ENCODE results near the gene CHD6. TPM values are rescaled to one million over a fixed set of nuclear protein-coding genes. Genes with fewer than 3 reads are reported as not detected.

Gene CHD6
- total and polyA plus RNA-seq, 5 donors from 2014 or later = 33.4 to 87.4 (median 39.7) TPM

DNA sequence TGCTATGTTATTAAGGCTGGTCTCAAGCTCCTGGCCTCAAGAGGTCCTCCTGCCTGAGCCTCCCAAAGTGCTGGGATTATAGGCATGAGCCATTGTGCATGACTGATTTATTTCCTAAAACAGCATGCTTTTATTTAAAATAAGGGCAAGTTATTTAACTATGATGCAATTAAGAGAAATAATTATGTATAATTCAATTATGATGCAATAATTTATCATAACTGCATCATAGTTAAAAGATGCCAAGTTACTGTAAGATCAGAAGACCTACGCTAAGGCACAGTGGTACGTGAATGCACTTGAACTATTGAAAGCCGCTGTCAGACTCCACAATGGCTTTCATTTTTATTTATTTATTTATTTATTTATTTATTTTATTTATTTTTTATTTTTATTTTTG is 227.3 kb downstream of the CHD6 start:
- Histone ChIP-seq H3K27me3 (ENCODE audit: control insufficient read depth, insufficient read depth, low read length) (no peaks in the 10 kb centered on the region), H3K36me3 (ENCODE audit: control insufficient read depth, insufficient read depth, low read length) (no peaks in the 10 kb centered on the region), H3K4me3 (ENCODE audit: low read depth, low read length) (no peak overlapping the region), H3K27ac (ENCODE audit: insufficient read depth, low read length, poor library complexity, severe bottlenecking) (no peak overlapping the region), H3K9me3 (ENCODE audit: control insufficient read depth in 2 of 2, low read length in 2 of 2) (no peaks in the 10 kb centered on the region), H3K4me1 (ENCODE audit: control insufficient read depth, insufficient read depth, low read length, poor library complexity, severe bottlenecking) (no peaks in the 10 kb centered on the region)
- H3K27ac Mint-ChIP-seq = no peak overlapping the region
- no peaks in the 10 kb centered on the region for H3K4me1 Mint-ChIP-seq
- peaks cover 0 to 1% (median 0%) of the 10 kb centered on the region in 7 donors for H3K9me3 Mint-ChIP-seq
- ATAC-seq (ENCODE audit: low read depth in 2 of 2) (no peak), DNase-seq (no peak)
- H3K36me3 Mint-ChIP-seq = no peaks in the 10 kb centered on the region
- no peak overlapping the region for H3K4me3 Mint-ChIP-seq
- no peaks in the 10 kb centered on the region for H3K27me3 Mint-ChIP-seq

DNA sequence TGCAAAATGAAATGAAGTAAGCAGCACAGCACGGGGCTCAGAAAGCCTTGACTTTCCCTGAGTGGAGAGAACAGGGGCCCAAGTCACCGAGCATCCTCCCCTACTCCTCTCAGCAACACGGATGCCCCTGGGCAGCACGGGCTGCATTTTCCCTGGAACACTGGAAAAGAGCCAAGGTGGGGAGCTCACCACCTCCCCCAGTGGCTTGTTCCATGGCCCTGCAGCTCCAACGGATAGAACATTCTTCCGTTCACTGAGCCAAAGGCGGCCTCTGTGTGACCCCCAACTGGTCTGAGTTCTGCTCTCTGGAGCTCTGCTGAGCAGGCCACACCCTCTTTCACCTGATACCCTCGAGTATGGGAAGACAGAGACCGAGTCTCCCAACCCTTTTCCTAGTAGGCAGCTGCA is 230.7 kb downstream of the CHD6 start:
- no peaks in the 10 kb centered on the region for H3K4me1 Mint-ChIP-seq
- no peak overlapping the region for H3K27ac ChIP-seq (ENCODE audit: insufficient read depth, low read length, poor library complexity, severe bottlenecking)
- H3K9me3 Mint-ChIP-seq = peaks cover 0 to 3% (median 2%) of the 10 kb centered on the region in 7 donors
- no peaks in the 10 kb centered on the region for H3K36me3 ChIP-seq (ENCODE audit: control insufficient read depth, insufficient read depth, low read length)
- no peaks in the 10 kb centered on the region for H3K27me3 ChIP-seq (ENCODE audit: control insufficient read depth, insufficient read depth, low read length)
- no peaks in the 10 kb centered on the region for H3K4me1 ChIP-seq (ENCODE audit: control insufficient read depth, insufficient read depth, low read length, poor library complexity, severe bottlenecking)
- ATAC-seq (ENCODE audit: low read depth in 2 of 2) = no peak
- peaks cover 12% of the 10 kb centered on the region for H3K27me3 Mint-ChIP-seq
- H3K9me3 ChIP-seq (ENCODE audit: control insufficient read depth in 2 of 2, low read length in 2 of 2) = no peaks in the 10 kb centered on the region
- H3K4me3 ChIP-seq (ENCODE audit: low read depth, low read length) = no peak overlapping the region
- H3K36me3 Mint-ChIP-seq = no peaks in the 10 kb centered on the region
- H3K27ac Mint-ChIP-seq = no peak overlapping the region
- H3K4me3 Mint-ChIP-seq = no peak overlapping the region
- no peak for DNase-seq

DNA sequence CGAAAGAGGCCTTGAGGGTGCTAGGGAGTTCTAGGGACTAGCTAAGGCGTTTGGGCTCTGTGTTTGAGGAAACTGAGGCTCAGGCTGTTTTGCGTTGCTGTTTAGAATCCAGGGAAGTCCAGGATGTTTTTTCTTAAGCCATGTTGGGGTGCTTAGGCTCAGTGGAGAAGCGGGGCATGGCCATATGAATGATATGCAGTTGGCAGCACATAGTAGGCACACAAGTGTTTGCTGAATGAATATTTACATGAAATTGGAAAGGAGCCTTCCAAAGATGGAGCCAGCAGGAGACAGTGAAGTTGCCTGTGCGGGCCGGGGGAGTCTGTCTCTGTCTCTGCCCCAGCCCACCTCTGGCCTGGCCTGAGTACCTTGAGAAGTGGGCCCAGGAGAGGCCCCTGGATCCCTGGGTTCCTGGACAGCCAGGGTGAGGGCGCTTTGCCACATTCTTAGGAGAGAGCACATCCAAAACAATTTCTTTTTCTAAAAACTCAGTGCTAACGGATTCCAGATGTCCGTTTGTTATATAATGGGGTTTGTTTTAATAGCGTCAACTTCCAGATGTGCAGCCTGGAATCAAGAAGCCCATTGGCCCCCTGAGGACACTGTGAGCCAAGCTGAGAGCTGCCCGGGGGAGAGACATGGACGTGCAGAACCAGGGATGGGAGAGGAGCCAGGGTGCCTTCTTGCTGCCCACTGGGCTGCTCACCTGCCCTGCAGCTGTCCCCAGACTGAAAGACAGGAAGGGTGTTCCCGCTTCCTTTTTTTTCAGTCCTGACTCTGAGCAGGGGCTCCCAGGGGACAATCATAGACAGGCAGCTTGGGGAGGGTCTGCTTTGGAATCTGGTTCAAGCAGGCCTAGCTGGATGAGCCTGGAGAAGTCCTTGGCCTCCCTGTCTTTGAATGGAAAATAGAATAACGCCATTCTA is 231.4 kb downstream of the CHD6 start:
- H3K27me3 Mint-ChIP-seq = peaks cover 18% of the 10 kb centered on the region
- no peak overlapping the region for H3K27ac ChIP-seq (ENCODE audit: insufficient read depth, low read length, poor library complexity, severe bottlenecking)

DNA sequence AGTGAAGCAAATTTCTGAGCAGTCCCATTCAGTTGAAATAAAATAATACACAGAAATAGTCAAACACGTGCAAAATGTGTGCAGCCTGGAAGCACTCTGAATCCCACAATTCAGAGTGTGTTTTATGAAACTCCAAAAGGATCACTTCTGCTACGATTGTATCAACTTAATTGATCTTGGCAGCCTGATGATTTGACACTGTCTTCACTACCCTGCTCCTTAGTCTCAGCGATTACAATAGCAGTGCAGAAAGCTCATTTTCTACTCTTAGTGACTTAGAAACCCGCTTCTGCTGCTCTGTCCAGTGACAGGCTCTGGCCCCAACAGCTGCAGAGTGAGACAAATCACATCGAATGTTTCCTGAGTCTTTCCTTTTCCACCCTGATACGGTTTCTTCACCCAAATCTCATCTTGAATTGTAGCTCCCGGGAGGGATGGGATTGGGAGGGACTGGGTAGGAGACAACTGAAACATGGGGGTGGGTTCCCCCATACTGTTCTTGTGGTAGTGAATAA is 235.3 kb downstream of the CHD6 start:
- H3K27me3 ChIP-seq (ENCODE audit: control insufficient read depth, insufficient read depth, low read length) = no peaks in the 10 kb centered on the region
- H3K36me3 ChIP-seq (ENCODE audit: control insufficient read depth, insufficient read depth, low read length) = no peaks in the 10 kb centered on the region
- no peak overlapping the region for H3K4me3 ChIP-seq (ENCODE audit: low read depth, low read length)
- ATAC-seq (ENCODE audit: low read depth in 2 of 2) (no peak), DNase-seq (no peak)
- H3K27ac Mint-ChIP-seq = no peak overlapping the region
- no peaks in the 10 kb centered on the region for H3K4me1 Mint-ChIP-seq
- H3K27me3 Mint-ChIP-seq = peaks cover 39% of the 10 kb centered on the region
- no peaks in the 10 kb centered on the region for H3K9me3 ChIP-seq (ENCODE audit: control insufficient read depth in 2 of 2, low read length in 2 of 2)
- no peaks in the 10 kb centered on the region for H3K36me3 Mint-ChIP-seq
- H3K27ac ChIP-seq (ENCODE audit: insufficient read depth, low read length, poor library complexity, severe bottlenecking) = no peak overlapping the region
- H3K4me1 ChIP-seq (ENCODE audit: control insufficient read depth, insufficient read depth, low read length, poor library complexity, severe bottlenecking) = no peaks in the 10 kb centered on the region
- no peak overlapping the region for H3K4me3 Mint-ChIP-seq
- peaks cover 0 to 3% (median 2%) of the 10 kb centered on the region in 7 donors for H3K9me3 Mint-ChIP-seq

More for the DNA sequence above, 231.4 kb downstream of the CHD6 start:
- no peak for DNase-seq
- Mint-ChIP-seq H3K27ac (no peak overlapping the region), H3K9me3 (peaks cover 0 to 3% (median 2%) of the 10 kb centered on the region in 7 donors), H3K36me3 (no peaks in the 10 kb centered on the region), H3K4me1 (no peaks in the 10 kb centered on the region), H3K4me3 (no peak overlapping the region)
- Histone ChIP-seq H3K36me3 (ENCODE audit: control insufficient read depth, insufficient read depth, low read length) (no peaks in the 10 kb centered on the region), H3K27me3 (ENCODE audit: control insufficient read depth, insufficient read depth, low read length) (no peaks in the 10 kb centered on the region), H3K9me3 (ENCODE audit: control insufficient read depth in 2 of 2, low read length in 2 of 2) (no peaks in the 10 kb centered on the region), H3K4me1 (ENCODE audit: control insufficient read depth, insufficient read depth, low read length, poor library complexity, severe bottlenecking) (no peaks in the 10 kb centered on the region), H3K4me3 (ENCODE audit: low read depth, low read length) (no peak overlapping the region)
- no peak for ATAC-seq (ENCODE audit: low read depth in 2 of 2)

DNA sequence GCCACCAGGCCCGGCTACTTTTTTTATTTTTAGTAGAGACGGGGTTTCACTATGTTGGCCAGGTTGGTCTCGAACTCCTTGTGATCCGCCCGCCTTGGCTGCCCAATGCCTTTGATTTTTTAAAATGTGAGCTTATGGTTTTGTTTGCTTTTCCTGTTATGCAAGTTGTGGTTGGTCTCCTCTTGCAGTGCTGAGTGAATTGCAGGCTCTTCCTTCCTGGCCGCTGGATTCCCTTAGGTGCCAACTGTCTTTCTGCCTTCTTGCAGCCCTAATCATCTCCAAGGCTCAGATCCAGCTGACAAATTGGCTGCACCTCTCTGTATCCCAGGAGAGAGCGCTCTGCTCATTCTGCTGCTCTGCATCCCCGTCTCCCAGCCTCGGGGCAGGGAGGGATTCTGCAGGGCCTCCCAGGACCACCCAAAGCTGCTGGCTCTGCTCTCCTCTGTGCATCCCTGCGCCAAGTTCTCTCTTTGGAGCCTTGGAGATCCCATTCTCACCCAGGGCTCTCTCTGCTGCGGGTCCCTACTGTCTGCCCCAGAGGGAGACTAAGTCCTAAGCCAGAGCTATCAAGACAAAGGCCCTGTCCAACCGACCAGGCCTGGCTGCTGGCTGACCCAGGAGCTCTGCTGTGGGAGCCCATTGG is 237.5 kb downstream of the CHD6 start:
- H3K27ac Mint-ChIP-seq = no peak overlapping the region
- peaks cover 0 to 3% (median 2%) of the 10 kb centered on the region in 7 donors for H3K9me3 Mint-ChIP-seq
- Histone ChIP-seq H3K4me3 (ENCODE audit: low read depth, low read length) (no peak overlapping the region), H3K36me3 (ENCODE audit: control insufficient read depth, insufficient read depth, low read length) (no peaks in the 10 kb centered on the region), H3K9me3 (ENCODE audit: control insufficient read depth in 2 of 2, low read length in 2 of 2) (no peaks in the 10 kb centered on the region), H3K27me3 (ENCODE audit: control insufficient read depth, insufficient read depth, low read length) (no peaks in the 10 kb centered on the region), H3K4me1 (ENCODE audit: control insufficient read depth, insufficient read depth, low read length, poor library complexity, severe bottlenecking) (no peaks in the 10 kb centered on the region), H3K27ac (ENCODE audit: insufficient read depth, low read length, poor library complexity, severe bottlenecking) (no peak overlapping the region)
- no peaks in the 10 kb centered on the region for H3K36me3 Mint-ChIP-seq
- H3K27me3 Mint-ChIP-seq = peaks cover 53% of the 10 kb centered on the region
- H3K4me3 Mint-ChIP-seq = no peak overlapping the region
- ATAC-seq (ENCODE audit: low read depth in 2 of 2) (no peak), DNase-seq (no peak)
- no peaks in the 10 kb centered on the region for H3K4me1 Mint-ChIP-seq

DNA sequence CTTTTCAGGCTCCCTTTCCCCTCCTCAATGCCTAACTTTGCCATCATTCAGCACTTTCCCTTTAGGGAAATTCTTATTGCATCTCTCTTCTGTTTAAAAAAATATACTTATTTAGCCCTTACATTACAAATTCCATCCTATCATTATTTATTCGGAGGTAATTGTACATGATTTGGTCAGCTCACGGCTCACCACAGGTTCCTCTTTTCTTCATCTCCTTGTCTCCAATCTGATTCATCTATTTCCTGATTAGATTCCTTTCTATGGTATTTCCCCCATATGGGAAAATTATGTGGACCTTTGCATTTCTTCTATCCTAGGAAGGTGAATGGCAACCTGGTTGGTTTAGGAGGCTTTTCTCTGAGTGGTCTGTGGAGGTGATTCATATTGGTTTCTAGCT is 238.6 kb downstream of the CHD6 start:
- ATAC-seq (ENCODE audit: low read depth in 2 of 2) (no peak), DNase-seq (no peak)
- Histone ChIP-seq H3K36me3 (ENCODE audit: control insufficient read depth, insufficient read depth, low read length) (no peaks in the 10 kb centered on the region), H3K4me3 (ENCODE audit: low read depth, low read length) (no peak overlapping the region), H3K9me3 (ENCODE audit: control insufficient read depth in 2 of 2, low read length in 2 of 2) (no peaks in the 10 kb centered on the region), H3K4me1 (ENCODE audit: control insufficient read depth, insufficient read depth, low read length, poor library complexity, severe bottlenecking) (no peaks in the 10 kb centered on the region), H3K27me3 (ENCODE audit: control insufficient read depth, insufficient read depth, low read length) (no peaks in the 10 kb centered on the region), H3K27ac (ENCODE audit: insufficient read depth, low read length, poor library complexity, severe bottlenecking) (no peak overlapping the region)
- Mint-ChIP-seq H3K27ac (peak overlapping the region in 1 of 3 donors; percentile 5), H3K4me3 (no peak overlapping the region), H3K4me1 (no peaks in the 10 kb centered on the region), H3K9me3 (peaks cover 0 to 3% (median 2%) of the 10 kb centered on the region in 7 donors), H3K36me3 (no peaks in the 10 kb centered on the region), H3K27me3 (peaks cover 53% of the 10 kb centered on the region)

DNA sequence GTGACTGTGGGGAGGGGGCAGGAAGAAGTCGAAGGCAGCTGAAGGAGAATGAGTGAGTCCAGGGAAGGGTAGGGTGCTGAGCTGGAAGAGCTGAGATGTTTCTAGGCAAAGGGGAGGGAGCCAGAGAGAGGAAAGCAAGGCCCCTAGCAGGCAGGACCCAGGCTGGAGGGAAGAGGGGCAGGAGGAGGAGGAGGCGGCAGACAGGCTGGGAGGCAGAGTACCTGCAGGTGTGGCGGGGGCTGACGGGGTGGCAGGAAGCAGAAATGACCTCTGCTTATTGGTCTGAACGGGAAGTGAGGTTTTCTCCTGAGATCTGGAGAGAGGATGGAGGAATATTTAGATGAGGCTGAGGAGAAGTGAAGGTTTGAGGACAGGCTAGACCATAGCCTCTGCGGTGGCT is 240.9 kb downstream of the CHD6 start:
- no peak for ATAC-seq (ENCODE audit: low read depth in 2 of 2)
- no peak for DNase-seq
- H3K27me3 ChIP-seq (ENCODE audit: control insufficient read depth, insufficient read depth, low read length) = no peaks in the 10 kb centered on the region

More for the DNA sequence above, 240.9 kb downstream of the CHD6 start:
- H3K27ac Mint-ChIP-seq = no peak overlapping the region
- H3K27ac ChIP-seq (ENCODE audit: insufficient read depth, low read length, poor library complexity, severe bottlenecking) = no peak overlapping the region
- H3K4me1 Mint-ChIP-seq = no peaks in the 10 kb centered on the region
- no peak overlapping the region for H3K4me3 ChIP-seq (ENCODE audit: low read depth, low read length)
- peaks cover 0 to 8% (median 0%) of the 10 kb centered on the region in 7 donors for H3K9me3 Mint-ChIP-seq
- H3K4me3 Mint-ChIP-seq = no peak overlapping the region
- H3K4me1 ChIP-seq (ENCODE audit: control insufficient read depth, insufficient read depth, low read length, poor library complexity, severe bottlenecking) = no peaks in the 10 kb centered on the region
- H3K36me3 ChIP-seq (ENCODE audit: control insufficient read depth, insufficient read depth, low read length) = no peaks in the 10 kb centered on the region
- peaks cover 4% of the 10 kb centered on the region for H3K36me3 Mint-ChIP-seq
- no peaks in the 10 kb centered on the region for H3K9me3 ChIP-seq (ENCODE audit: control insufficient read depth in 2 of 2, low read length in 2 of 2)
- H3K27me3 Mint-ChIP-seq = peaks cover 47% of the 10 kb centered on the region

All from CD4-positive, CD25-positive, alpha-beta regulatory T cell (primary cell).